Pons (tissue), 1 donor: ENCODE results near the gene SPATA33.
"Not testable (repeated sequence)": the region's sequence is repeated elsewhere in the genome, so short reads cannot be mapped to it uniquely, and the experiment has no call there.

Experiments used
- DNase-seq: peaks from one replicate; pipeline ENCODE4 v3.0.0-alpha.2; 2016; ENCODE audit warnings: low spot score

SPATA33 gene

GRCh38 chr16:89629827-89630610 is 27.6 kb upstream of the SPATA33 start:
- DNase-seq: no peak

GRCh38 chr16:89633064-89633631 is 24.5 kb upstream of the SPATA33 start:
- DNase-seq: no peak

GRCh38 chr16:89634463-89635385 is 22.9 kb upstream of the SPATA33 start:
- not testable (repeated sequence) for DNase-seq

- DNase-seq: no peak
Measured at GRCh38 chr16:89636663-89637062, 21.0 kb upstream of the SPATA33 start.

- no peak for DNase-seq
Measured at GRCh38 chr16:89637379-89637778, 20.3 kb upstream of the SPATA33 start.

GRCh38 chr16:89638455-89638854 is 19.2 kb upstream of the SPATA33 start:
- DNase-seq: no peak

GRCh38 chr16:89639385-89639784 is 18.3 kb upstream of the SPATA33 start:
- no peak for DNase-seq

GRCh38 chr16:89641458-89642119 is 16.0 kb upstream of the SPATA33 start:
- no peak for DNase-seq

- DNase-seq: no peak
Measured at GRCh38 chr16:89642574-89642973, 15.1 kb upstream of the SPATA33 start.

- no peak for DNase-seq
Measured at GRCh38 chr16:89643769-89644300, 13.8 kb upstream of the SPATA33 start.

- DNase-seq: no peak
Measured at GRCh38 chr16:89645122-89645521, 12.5 kb upstream of the SPATA33 start.

- DNase-seq: no peak
Measured at GRCh38 chr16:89646270-89646669, 11.4 kb upstream of the SPATA33 start.

GRCh38 chr16:89646906-89647305 is 10.7 kb upstream of the SPATA33 start:
- no peak for DNase-seq

- no peak for DNase-seq
Measured at GRCh38 chr16:89651584-89651983, 6.1 kb upstream of the SPATA33 start.

GRCh38 chr16:89653656-89654295 is 3.9 kb upstream of the SPATA33 start:
- DNase-seq: no peak

- no peak for DNase-seq
Measured at GRCh38 chr16:89655062-89655643, 2.5 kb upstream of the SPATA33 start.

GRCh38 chr16:89656435-89657121 is 1.1 kb upstream of the SPATA33 start:
- no peak for DNase-seq

GRCh38 chr16:89658221-89658879 is 714 bp downstream of the SPATA33 start:
- DNase-seq: no peak

- DNase-seq: no peak
Measured at GRCh38 chr16:89660146-89660545, 2.5 kb downstream of the SPATA33 start.

GRCh38 chr16:89661215-89661614 is 3.6 kb downstream of the SPATA33 start:
- no peak for DNase-seq
